Measurements from ENCODE around the gene GALNT15. TPM values are rescaled to one million over a fixed set of nuclear protein-coding genes. Genes with fewer than 3 reads are reported as not detected.

GALNT15 gene
- total RNA-seq, 1 donor from 2014 or later: 9.8 TPM

DNA sequence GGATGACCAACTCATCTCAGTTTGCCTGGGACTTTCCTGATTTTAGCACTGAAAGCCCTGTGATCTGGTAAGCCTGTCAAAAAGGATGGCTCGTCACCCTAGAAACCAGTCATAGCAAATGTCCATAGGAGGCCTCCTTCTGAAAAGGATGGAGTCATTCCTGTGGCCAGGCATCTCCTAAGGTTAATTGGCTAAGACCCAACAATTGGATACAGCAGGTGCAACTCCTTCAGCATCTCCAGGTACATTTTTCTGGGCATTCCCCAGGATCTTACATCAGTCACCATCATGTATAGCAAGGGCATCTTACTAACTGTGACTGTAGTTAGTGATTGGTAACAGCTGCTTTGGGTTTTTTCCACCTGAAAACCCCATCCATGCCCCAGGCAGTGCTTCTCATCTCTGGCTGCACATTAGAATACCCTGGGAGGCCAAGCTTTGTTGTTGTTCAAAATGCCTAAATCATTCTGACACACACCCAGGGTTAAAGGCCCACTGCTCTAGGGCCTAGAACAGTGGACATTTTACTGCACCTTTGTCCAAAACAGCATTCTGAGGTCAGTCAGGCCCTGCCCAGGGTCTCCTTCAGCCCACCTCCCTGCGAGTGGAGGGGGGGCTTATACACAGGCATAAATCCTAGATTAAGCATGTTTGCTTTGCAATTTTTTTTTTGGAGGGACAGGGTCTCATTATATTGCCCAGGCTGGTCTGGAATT, 28.3 kb upstream of the GALNT15 start:
- intact Hi-C loops (cut with DNase I): no loop called here
- DNase-seq (no peak), ATAC-seq (no peak)
- Histone ChIP-seq H3K36me3 (no peaks in the 10 kb centered on the region), H3K27ac (no peak overlapping the region), H3K4me1 (peaks cover 12% of the 10 kb centered on the region), H3K4me3 (no peak overlapping the region), H3K9me3 (no peaks in the 10 kb centered on the region), H3K27me3 (ENCODE audit: low read depth) (no peaks in the 10 kb centered on the region)
- TF ChIP-seq, protein P1, sequence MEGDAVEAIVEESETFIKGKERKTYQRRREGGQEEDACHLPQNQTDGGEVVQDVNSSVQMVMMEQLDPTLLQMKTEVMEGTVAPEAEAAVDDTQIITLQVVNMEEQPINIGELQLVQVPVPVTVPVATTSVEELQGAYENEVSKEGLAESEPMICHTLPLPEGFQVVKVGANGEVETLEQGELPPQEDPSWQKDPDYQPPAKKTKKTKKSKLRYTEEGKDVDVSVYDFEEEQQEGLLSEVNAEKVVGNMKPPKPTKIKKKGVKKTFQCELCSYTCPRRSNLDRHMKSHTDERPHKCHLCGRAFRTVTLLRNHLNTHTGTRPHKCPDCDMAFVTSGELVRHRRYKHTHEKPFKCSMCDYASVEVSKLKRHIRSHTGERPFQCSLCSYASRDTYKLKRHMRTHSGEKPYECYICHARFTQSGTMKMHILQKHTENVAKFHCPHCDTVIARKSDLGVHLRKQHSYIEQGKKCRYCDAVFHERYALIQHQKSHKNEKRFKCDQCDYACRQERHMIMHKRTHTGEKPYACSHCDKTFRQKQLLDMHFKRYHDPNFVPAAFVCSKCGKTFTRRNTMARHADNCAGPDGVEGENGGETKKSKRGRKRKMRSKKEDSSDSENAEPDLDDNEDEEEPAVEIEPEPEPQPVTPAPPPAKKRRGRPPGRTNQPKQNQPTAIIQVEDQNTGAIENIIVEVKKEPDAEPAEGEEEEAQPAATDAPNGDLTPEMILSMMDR (IDR thresholded peaks at IDR 0.05): no peak

DNA sequence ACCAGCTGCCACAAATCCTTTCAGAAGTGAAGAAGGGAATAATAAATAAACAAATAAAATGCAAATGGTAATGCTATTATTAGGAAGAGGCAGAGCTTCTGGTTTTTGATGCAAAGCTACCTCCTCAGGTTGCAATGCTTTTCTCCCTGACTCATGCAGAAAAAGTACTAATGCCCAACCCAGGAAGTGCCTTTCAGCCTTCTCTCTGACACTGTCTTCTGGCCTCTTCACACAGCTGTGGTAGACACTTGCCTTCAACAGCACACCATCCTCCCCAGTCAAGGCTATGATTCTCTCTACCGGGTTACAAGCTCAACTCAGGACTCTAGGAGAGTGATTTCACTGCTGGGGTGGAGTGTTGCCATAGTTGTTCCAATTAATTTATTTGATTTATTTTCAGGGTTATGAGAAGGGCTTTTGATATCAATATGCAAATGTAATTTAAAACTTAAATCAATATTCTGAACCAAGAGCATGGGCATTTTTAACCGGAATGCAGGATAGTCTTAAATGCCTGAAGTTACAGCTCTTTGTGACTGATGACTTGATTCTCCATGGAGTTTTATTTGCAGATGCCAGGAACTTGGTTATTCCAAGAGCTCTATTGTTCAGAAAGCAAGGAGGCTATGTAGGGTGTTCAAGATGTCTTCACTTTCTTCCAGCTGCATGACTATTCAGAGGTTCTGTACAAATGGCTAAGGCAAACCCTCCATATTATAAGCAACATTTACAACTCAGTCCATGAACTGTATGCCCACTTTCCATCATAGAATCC, 27.1 kb upstream of the GALNT15 start:
- intact Hi-C loops (cut with DNase I): no loop called here
- Histone ChIP-seq H3K4me3 (no peak overlapping the region), H3K36me3 (no peaks in the 10 kb centered on the region)

DNA sequence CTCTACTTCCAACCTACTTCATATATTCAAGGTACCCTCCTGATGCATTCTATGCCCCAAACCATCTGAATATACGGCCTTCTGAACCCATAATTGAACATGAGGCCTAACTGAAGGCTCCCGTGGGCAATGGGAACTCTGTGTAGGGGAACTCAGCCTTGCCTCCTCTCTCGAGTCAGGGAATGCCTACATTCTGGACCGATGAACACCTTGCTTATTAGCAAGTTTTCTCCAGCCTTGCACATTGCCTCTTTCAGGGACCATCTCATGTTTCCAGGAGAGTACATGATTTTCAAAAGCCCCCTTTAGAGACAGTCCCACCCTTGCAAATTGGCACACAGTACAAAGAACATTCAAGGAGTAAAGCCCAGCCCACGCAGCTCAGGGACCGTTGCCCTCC, 26.3 kb upstream of the GALNT15 start:
- intact Hi-C loops (cut with DNase I): no loop called here
- TF ChIP-seq, protein P1 (IDR thresholded peaks at IDR 0.05): no peak
- peaks cover 12% of the 10 kb centered on the region for H3K4me1 ChIP-seq
- H3K36me3 ChIP-seq: no peaks in the 10 kb centered on the region
- no peaks in the 10 kb centered on the region for H3K27me3 ChIP-seq (ENCODE audit: low read depth)
- H3K4me3 ChIP-seq: no peak overlapping the region
- DNase-seq: no peak
- peak overlapping the region; percentile 11 for H3K27ac ChIP-seq
- no peaks in the 10 kb centered on the region for H3K9me3 ChIP-seq
- no peak for ATAC-seq

More for the DNA sequence above, 27.1 kb upstream of the GALNT15 start:
- no peaks in the 10 kb centered on the region for H3K27me3 ChIP-seq (ENCODE audit: low read depth)
- DNase-seq (no peak), ATAC-seq (no peak)
- TF ChIP-seq, protein P1 (IDR thresholded peaks at IDR 0.05): no peak
- H3K27ac ChIP-seq: no peak overlapping the region
- peaks cover 12% of the 10 kb centered on the region for H3K4me1 ChIP-seq
- H3K9me3 ChIP-seq: no peaks in the 10 kb centered on the region

DNA sequence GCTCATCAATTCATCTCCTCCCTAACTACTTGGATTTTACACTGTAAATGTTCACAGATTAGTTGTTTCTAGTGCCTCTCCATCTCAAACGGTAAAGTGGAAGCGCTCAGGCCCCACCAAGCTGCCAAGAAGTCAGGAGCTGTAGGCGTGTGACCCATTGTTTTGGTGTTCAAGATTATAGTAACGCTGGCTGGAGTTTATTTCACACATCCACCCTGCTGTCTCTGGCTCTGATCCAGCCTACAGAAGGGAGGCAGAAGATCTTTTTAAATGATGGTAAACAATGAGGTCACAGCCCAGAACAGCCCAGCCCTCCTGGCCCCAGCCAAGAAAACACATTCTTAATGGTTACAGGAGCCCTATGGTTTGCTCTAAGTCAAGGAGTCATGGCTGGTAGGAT, 25.7 kb upstream of the GALNT15 start:
- Histone ChIP-seq H3K9me3 (no peaks in the 10 kb centered on the region), H3K27ac (peak overlapping the region; percentile 11), H3K4me3 (no peak overlapping the region), H3K27me3 (ENCODE audit: low read depth) (no peaks in the 10 kb centered on the region), H3K4me1 (peaks cover 12% of the 10 kb centered on the region), H3K36me3 (no peaks in the 10 kb centered on the region)
- peak; percentile 64 to 68 for ATAC-seq
- intact Hi-C loops (cut with DNase I): no loop called here
- TF ChIP-seq, protein P1 (IDR thresholded peaks at IDR 0.05): no peak
- DNase-seq: no peak

DNA sequence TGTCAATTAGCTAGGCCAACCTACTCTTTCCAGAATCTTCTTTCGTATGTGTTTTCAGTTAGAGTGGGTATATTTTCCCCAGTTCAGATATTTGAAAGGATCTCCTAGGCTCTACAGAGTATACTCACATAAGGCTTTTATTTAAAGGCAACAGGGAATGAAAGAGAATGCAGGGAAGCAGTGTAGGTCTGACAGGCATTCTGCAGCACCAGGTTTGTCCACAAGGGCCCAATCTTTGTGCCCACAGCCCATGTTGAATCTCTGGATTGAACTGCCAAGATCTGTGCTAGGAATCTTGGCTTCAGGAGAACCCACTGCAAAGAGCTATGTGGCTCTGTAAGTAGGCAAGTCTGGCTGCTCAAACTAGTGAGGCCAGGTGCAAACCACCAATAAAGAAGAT, 24.2 kb upstream of the GALNT15 start:
- ATAC-seq: no peak
- H3K9me3 ChIP-seq: no peaks in the 10 kb centered on the region
- H3K27ac ChIP-seq: no peak overlapping the region

More for the DNA sequence above, 24.2 kb upstream of the GALNT15 start:
- H3K27me3 ChIP-seq (ENCODE audit: low read depth): no peaks in the 10 kb centered on the region
- H3K4me1 ChIP-seq: peaks cover 12% of the 10 kb centered on the region
- DNase-seq: no peak
- TF ChIP-seq, protein P1 (IDR thresholded peaks at IDR 0.05): no peak
- intact Hi-C loops (cut with DNase I): no loop called here
- H3K36me3 ChIP-seq: no peaks in the 10 kb centered on the region
- no peak overlapping the region for H3K4me3 ChIP-seq
